ENCODE data around the gene DBR1. TPM values are rescaled to one million over a fixed set of nuclear protein-coding genes. Genes with fewer than 3 reads are reported as not detected.

DBR1 gene
- total and polyA plus RNA-seq, 2 experiments from 2014 or later = 9.7 to 17.2 TPM

DNA sequence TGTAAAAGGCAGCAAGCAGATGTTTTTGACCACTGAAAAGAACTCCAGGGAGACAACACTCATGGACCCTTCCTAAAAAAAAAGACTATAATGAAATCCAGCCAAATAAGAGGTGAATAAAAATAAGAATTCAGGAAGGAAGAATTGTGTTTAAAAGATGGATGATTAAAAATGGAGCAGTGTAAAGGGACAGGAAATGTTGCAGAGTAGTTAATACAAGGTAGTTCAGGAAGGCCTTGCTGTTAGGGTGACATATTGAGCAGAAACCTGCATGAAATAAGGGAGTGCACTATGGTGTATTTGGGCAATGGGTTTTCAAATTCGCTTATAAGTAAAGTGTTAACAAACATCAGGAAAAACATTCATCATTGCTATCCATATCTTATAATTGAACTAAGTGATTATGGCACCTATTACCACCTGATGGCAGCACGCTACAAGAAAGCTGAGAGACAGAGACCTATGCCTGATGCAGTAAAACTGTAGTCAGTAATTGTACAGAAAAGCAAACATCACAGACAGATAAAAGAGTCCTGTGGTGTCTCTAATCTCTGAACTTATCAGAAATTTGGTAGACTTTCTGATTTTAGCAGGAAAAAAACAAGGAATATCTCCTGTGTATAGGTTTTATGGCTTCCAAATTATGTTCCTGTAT, 5.8 kb upstream of the DBR1 start:
- no peaks in the 10 kb centered on the region for H3K4me1 ChIP-seq (ENCODE audit: insufficient read depth)
- no peak overlapping the region for H3K4me3 ChIP-seq
- H3F3A ChIP-seq (replicated peaks; ENCODE audit: low read depth) = no peaks in the 10 kb centered on the region
- H3K79me2 ChIP-seq (replicated peaks; ENCODE audit: insufficient read depth) = no peaks in the 10 kb centered on the region
- no peak overlapping the region for H2AFZ ChIP-seq
- H4K20me1 ChIP-seq (replicated peaks; ENCODE audit: insufficient read depth) = no peaks in the 10 kb centered on the region
- Mint-ChIP-seq H3K36me3 (ENCODE audit: low read depth) (no peaks in the 10 kb centered on the region), H3K4me3 (no peak overlapping the region), H3K27ac (no peak overlapping the region), H3K9me3 (no peaks in the 10 kb centered on the region), H3K4me1 (no peaks in the 10 kb centered on the region), H3K27me3 (ENCODE audit: insufficient read depth, low read depth, poor library complexity) (peaks cover 5% of the 10 kb centered on the region)
- DNase-seq (ENCODE audit: low spot score) (peak; percentile 53), ATAC-seq (peak; percentile 65)
- H3K4me2 ChIP-seq = no peak overlapping the region
- TF ChIP-seq, protein P1, sequence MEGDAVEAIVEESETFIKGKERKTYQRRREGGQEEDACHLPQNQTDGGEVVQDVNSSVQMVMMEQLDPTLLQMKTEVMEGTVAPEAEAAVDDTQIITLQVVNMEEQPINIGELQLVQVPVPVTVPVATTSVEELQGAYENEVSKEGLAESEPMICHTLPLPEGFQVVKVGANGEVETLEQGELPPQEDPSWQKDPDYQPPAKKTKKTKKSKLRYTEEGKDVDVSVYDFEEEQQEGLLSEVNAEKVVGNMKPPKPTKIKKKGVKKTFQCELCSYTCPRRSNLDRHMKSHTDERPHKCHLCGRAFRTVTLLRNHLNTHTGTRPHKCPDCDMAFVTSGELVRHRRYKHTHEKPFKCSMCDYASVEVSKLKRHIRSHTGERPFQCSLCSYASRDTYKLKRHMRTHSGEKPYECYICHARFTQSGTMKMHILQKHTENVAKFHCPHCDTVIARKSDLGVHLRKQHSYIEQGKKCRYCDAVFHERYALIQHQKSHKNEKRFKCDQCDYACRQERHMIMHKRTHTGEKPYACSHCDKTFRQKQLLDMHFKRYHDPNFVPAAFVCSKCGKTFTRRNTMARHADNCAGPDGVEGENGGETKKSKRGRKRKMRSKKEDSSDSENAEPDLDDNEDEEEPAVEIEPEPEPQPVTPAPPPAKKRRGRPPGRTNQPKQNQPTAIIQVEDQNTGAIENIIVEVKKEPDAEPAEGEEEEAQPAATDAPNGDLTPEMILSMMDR (conservative IDR thresholded peaks at IDR 0.05; ENCODE audit: low read depth in 2 of 2) = peak; percentile 65 to 81
- no peak for TF ChIP-seq CREB1 (CRISPR knock-in tag; IDR thresholded peaks at IDR 0.05; ENCODE audit: low read depth)
- no peaks in the 10 kb centered on the region for H3K36me3 ChIP-seq (ENCODE audit: insufficient read depth)
- H3K27ac ChIP-seq (ENCODE audit: low read depth) = no peak overlapping the region
- H3K27me3 ChIP-seq (ENCODE audit: insufficient read depth) = peaks cover 8% of the 10 kb centered on the region; the same call in 1 of the 2 replicates
- no peaks in the 10 kb centered on the region for H3K9me2 ChIP-seq (ENCODE audit: insufficient read depth)

- DNase-seq (ENCODE audit: low spot score) (no peak), ATAC-seq (no peak)
- peaks cover 5% of the 10 kb centered on the region; the same call in 2 of the 3 replicates for H3K4me1 Mint-ChIP-seq
- Histone ChIP-seq H3K4me2 (peak overlapping the region; percentile 96), H3K79me2 (replicated peaks; ENCODE audit: insufficient read depth) (peaks cover 29% of the 10 kb centered on the region), H3K36me3 (ENCODE audit: insufficient read depth) (peaks cover 24% of the 10 kb centered on the region), H3K4me1 (ENCODE audit: insufficient read depth) (peaks cover 6% of the 10 kb centered on the region; the same call in 1 of the 2 replicates), H3F3A (replicated peaks; ENCODE audit: low read depth) (no peaks in the 10 kb centered on the region), H3K9me2 (ENCODE audit: insufficient read depth) (no peaks in the 10 kb centered on the region), H3K27ac (ENCODE audit: low read depth) (peak overlapping the region; percentile 20; the same call in 1 of the 2 replicates), H2AFZ (peak overlapping the region; percentile 98; the same call in 1 of the 2 replicates), H3K27me3 (ENCODE audit: insufficient read depth) (no peaks in the 10 kb centered on the region), H3K4me3 (peak overlapping the region; percentile 95), H4K20me1 (replicated peaks; ENCODE audit: insufficient read depth) (peaks cover 11% of the 10 kb centered on the region; the same call in 1 of the 2 replicates)
- H3K36me3 Mint-ChIP-seq (ENCODE audit: low read depth) = peaks cover 25% of the 10 kb centered on the region; the same call in 2 of the 3 replicates
- peaks cover 1% of the 10 kb centered on the region for H3K27me3 Mint-ChIP-seq (ENCODE audit: insufficient read depth, low read depth, poor library complexity)
- H3K4me3 Mint-ChIP-seq = peak overlapping the region; percentile 97
- peak overlapping the region; percentile 98; the same call in 1 of the 2 replicates for H3K27ac Mint-ChIP-seq
- no peaks in the 10 kb centered on the region for H3K9me3 Mint-ChIP-seq
- TF ChIP-seq ZNF331 (CRISPR knock-in tag; IDR thresholded peaks at IDR 0.05; ENCODE audit: low read depth) (no peak), STAT1 (IDR thresholded peaks at IDR 0.05; ENCODE audit: unreplicated experiment) (no peak), POLR2AphosphoS5 (IDR thresholded peaks at IDR 0.05; ENCODE audit: low read depth) (no peak), EZH2phosphoT487 (IDR thresholded peaks at IDR 0.05; ENCODE audit: unreplicated experiment) (no peak), ZNF462 (CRISPR knock-in tag; IDR thresholded peaks at IDR 0.05) (no peak), EZH2 (IDR thresholded peaks at IDR 0.05; ENCODE audit: low read depth, unreplicated experiment) (no peak), ETS1 (IDR thresholded peaks at IDR 0.05) (no peak), NANOG (IDR thresholded peaks at IDR 0.05; ENCODE audit: borderline replicate concordance) (no peak)
Measured at GRCh38 chr3:138173769-138174420, 826 bp downstream of the DBR1 start.
